ENCODE data around the gene LIPN. TPM values are rescaled to one million over a fixed set of nuclear protein-coding genes. Genes with fewer than 3 reads are reported as not detected.
"Not testable (repeated sequence)": the region's sequence is repeated elsewhere in the genome, so short reads cannot be mapped to it uniquely, and the experiment has no call there.

LIPN gene, protein sequence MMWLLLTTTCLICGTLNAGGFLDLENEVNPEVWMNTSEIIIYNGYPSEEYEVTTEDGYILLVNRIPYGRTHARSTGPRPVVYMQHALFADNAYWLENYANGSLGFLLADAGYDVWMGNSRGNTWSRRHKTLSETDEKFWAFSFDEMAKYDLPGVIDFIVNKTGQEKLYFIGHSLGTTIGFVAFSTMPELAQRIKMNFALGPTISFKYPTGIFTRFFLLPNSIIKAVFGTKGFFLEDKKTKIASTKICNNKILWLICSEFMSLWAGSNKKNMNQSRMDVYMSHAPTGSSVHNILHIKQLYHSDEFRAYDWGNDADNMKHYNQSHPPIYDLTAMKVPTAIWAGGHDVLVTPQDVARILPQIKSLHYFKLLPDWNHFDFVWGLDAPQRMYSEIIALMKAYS
- not detected in 2 replicates for total RNA-seq

- DNase-seq (ENCODE audit: low read depth in 2 of 2) = no peak
Measured at GRCh38 chr10:88759366-88760101, at the start of gene LIPN. Gene LIPN (plus strand): TSS chr10:88760020. CDS start chr10:88761406, 1,386 bp downstream.

DNA sequence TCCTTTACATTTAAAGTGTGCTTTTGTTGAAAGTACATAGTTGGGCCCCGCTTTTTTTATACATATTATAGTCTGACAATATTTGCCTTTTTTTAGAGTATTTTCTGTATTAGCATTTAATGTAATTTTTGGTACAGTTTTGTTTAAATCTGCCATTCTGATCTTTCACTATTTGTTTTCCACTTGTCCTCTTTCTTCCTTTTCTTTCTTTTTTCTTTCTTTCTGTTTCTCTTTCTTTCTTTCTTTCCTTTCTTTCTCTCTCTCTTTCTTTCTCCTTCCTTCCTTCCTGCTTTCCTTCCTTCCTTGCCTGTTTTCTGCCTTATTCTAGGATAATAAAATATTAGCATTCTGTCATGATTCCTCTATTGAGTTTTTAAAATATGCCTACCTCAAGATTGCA lies 44.3 kb upstream of the LIPN start:
- DNase-seq (ENCODE audit: low read depth in 2 of 2) = no peak

DNA sequence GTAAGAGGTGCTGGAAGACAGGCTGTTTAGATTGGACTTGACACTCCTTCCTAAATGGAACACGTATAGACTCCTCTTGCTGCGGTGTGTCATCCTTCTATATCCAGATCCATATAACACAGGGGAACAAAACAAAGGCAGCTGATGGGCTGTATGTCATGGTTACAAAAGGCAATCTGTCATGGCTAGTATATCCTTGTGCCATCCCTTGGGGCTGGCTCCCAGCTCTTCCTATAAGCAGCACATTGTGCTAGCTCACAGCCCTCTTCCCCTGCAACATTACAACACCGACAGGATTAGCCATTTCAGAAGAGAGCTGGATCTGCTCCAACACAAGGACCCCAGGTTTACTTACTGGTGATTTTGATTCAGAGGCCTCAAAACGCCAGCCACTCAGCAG lies 38.4 kb upstream of the LIPN start:
- no peak for DNase-seq (ENCODE audit: low read depth in 2 of 2)

DNA sequence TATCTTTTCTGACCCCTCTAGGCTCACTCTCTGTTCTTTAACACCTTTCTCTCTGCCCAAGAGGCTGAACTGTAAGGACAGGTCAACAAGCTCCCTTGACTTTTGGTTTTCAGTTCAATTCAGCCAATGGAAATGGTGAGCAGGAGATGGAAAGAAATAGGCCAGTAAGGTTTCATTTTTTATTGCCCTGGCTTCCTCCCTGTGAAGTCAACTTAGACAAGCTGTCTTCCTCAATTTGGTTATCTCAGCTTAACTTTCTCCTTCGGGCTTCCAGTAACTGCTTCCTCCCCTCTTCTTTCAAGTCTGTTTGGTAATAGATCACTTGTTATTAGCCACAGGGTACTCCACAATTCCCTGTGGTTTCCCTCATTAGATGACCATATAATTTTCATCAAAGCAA lies 34.0 kb upstream of the LIPN start:
- no peak for DNase-seq (ENCODE audit: low read depth in 2 of 2)

- DNase-seq (ENCODE audit: low read depth in 2 of 2) = peak in 1 of 2 donors; percentile 5
Measured at GRCh38 chr10:88728107-88728763, 31.6 kb upstream of the LIPN start.

- no peak for DNase-seq (ENCODE audit: low read depth in 2 of 2)
Measured at GRCh38 chr10:88730864-88731263, 29.0 kb upstream of the LIPN start.

DNA sequence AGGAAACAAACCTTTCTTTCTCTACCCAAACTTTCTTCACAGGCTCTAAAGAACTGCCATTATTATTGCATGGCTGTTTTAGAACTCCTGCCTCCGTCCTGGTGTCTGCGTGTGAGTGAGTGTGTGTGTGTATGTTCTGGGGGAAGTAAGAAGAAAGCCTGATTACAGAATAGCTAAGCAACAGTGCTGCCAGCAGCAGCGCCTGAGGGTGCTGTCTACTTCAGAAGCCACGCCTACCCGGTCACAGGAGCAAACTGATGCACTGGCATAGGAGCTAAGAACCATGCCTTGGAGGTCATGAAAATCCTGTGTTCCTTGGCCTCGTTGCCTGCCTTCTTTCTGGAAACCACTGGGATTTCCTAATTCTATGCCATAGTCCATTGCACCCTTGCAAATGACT lies 28.5 kb upstream of the LIPN start:
- DNase-seq (ENCODE audit: low read depth in 2 of 2) = no peak

- no peak for DNase-seq (ENCODE audit: low read depth in 2 of 2)
Measured at GRCh38 chr10:88733215-88733614, 26.6 kb upstream of the LIPN start.

DNA sequence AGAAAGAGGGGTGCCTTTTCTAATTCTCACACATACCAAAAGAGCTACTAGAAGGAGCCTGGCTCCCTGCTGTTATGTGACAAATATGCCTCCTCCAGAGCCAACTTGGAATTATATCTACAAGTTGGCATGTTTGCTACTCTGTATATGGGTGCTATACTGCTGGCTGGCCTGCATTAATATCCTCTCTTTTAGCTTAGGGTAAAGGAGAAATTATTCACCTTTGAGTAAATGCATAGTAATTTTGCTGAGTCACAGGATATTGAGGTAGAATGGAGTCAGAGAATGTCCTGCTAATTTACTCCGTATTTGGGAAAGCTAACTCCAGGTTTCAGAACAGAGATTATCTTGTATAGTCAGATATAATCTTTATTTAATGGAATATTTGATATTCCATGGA lies 24.2 kb upstream of the LIPN start:
- no peak for DNase-seq (ENCODE audit: low read depth in 2 of 2)

GRCh38 chr10:88741921-88742320 lies 17.9 kb upstream of the LIPN start:
- not testable (repeated sequence) for DNase-seq (ENCODE audit: low read depth in 2 of 2)

- no peak for DNase-seq (ENCODE audit: low read depth in 2 of 2)
Measured at GRCh38 chr10:88742448-88742847, 17.4 kb upstream of the LIPN start.

DNA sequence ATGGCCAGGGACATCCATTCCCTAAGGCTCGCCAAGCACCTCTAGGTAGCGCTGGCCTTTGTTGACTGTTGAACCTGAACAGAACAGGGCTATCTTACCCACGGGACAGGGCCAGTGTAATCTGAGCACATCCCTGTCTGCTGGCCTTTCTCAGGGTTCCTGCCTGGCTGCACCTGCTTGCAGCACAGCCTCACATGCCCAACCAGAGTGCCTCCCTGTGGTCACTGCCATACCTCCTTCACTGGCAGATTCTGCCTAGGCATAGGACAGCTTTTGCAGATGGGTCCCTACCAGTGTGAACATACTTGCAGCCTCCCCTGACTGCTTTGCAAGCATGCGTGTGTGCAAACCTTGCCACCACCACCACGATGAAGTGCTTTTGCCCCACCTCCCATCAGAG lies 15.8 kb upstream of the LIPN start:
- no peak for DNase-seq (ENCODE audit: low read depth in 2 of 2)

GRCh38 chr10:88745633-88746032 lies 14.2 kb upstream of the LIPN start:
- no peak for DNase-seq (ENCODE audit: low read depth in 2 of 2)

DNA sequence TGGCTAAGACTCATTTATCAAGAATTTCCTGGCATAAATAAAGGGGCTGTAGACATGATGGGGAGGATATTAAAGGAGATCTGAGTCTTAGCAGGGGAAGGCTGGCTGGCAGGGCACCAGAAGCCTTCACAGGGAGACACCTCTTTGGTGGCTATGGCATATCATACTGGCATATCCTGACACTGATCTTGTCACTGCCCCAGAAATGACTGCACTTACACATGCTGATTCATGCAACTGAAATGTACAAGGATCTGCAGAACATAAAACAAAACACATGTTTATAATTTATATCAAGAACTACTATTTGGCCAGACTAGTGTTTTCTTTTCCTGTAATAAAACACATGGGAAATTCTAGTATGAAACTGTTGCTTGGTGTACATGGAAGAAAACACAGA lies 5.5 kb upstream of the LIPN start:
- DNase-seq (ENCODE audit: low read depth in 2 of 2) = peak in 1 of 2 donors; percentile 34

DNA sequence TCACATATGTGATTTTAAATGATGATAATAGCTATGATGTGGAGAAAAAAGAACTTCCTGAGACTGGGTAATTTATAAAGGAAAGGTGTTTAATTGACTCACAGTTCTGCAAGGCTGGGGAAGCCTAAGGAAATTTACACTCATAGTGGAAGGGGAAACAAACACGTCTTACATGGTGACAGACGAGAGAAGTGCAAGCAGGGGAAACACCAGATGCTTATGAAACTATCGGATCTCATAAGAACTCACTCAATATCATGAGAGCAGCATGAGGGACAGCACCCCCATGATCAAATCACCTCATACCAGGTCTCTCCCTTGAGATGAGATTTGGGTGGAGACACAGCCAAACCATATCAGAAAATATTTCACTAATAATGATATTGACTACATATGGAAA lies 4.1 kb upstream of the LIPN start:
- DNase-seq (ENCODE audit: low read depth in 2 of 2) = no peak

DNA sequence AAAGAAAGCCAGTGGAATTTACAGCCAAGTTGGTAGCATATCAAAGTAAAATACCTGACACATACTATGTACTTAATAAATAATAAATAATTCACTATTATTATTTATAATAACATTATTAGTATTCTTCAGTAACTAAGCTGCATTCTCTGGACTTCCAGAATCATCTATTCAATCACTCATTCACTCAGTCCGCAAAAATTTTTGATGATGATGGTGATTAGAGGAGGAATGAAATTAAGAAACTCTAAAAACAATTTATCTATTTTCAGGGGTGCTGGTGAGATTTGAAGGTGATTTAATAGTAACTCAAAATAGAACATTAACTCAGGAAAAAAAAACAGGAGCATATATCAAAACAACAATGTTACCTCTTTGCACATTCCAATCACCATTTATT lies 3.2 kb upstream of the LIPN start:
- DNase-seq (ENCODE audit: low read depth in 2 of 2) = no peak

GRCh38 chr10:88762906-88763305 lies 3.1 kb downstream of the LIPN start:
- DNase-seq (ENCODE audit: low read depth in 2 of 2) = no peak

- no peak for DNase-seq (ENCODE audit: low read depth in 2 of 2)
Measured at GRCh38 chr10:88763441-88763840, 3.6 kb downstream of the LIPN start.

DNA sequence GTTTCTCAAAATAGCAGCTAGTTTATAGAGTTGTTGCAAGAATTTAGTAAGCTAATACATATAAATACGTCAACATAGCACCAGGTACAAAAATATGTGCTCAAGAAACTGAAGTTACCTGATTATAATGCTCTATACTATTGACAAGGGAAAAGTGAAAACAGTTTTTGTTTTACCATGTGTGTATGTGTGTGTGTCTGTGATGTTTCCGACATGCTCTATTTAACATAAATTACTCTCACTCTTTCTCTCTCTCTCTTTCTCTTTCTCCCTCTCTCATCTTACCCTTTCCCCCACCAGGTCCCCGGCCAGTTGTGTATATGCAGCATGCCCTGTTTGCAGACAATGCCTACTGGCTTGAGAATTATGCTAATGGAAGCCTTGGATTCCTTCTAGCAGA lies 4.3 kb downstream of the LIPN start:
- DNase-seq (ENCODE audit: low read depth in 2 of 2) = no peak

DNA sequence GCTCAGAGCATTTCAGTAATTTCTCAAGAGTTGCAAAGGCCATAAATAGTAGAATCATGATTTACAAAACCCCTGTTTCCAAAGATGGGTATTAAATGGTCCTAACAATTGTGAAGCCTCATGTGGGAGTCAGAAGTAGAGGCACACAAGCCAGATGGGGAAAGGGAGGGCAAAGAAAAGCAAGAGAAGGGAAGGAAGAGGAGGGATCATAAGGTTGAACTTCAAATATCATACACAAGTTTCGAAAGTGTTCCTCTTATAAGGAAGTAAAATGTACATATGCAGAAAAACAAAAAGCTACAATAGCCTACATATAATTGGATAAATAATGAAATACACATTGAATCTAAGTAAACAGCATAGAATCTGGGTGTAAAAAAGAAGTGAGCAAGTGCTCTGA lies 6.0 kb downstream of the LIPN start:
- no peak for DNase-seq (ENCODE audit: low read depth in 2 of 2)

GRCh38 chr10:88769384-88769783 lies 9.6 kb downstream of the LIPN start:
- DNase-seq (ENCODE audit: low read depth in 2 of 2) = no peak

DNA sequence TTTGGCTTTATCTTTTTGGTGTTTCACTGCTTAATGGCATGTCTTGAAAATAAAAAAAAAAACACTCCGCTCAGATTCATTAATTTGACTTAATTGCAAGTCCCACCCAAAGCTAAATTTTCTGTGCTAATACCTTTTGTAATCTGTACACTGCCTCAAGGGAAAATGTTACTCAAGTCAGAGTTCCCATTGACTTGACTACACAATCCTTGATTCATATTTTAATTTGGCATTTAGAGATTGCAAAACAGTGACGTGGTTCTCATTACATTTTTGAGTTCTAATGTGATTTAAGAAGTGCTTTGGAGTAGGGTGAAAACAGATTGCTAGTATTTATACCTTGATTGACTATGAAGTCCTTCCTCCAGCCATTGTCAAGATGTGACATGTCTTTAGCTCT lies 21.4 kb downstream of the LIPN start:
- DNase-seq (ENCODE audit: low read depth in 2 of 2) = no peak

- DNase-seq (ENCODE audit: low read depth in 2 of 2) = no peak
Measured at GRCh38 chr10:88782222-88782621, 22.4 kb downstream of the LIPN start.

Data from dermis microvascular lymphatic vessel endothelial cell (primary cell).